HG03432 (cell line): Measurements from ENCODE around the gene PRKD1.

Experiments
- ATAC-seq: cut with Tn5 transposase; IDR thresholded peaks from one replicate; pipeline ENCODE4 v1.9.1; 2021; ENCODE audit warnings: mild to moderate bottlenecking, moderate library complexity; ENCODE audit not compliant: unreplicated experiment

Gene PRKD1

DNA sequence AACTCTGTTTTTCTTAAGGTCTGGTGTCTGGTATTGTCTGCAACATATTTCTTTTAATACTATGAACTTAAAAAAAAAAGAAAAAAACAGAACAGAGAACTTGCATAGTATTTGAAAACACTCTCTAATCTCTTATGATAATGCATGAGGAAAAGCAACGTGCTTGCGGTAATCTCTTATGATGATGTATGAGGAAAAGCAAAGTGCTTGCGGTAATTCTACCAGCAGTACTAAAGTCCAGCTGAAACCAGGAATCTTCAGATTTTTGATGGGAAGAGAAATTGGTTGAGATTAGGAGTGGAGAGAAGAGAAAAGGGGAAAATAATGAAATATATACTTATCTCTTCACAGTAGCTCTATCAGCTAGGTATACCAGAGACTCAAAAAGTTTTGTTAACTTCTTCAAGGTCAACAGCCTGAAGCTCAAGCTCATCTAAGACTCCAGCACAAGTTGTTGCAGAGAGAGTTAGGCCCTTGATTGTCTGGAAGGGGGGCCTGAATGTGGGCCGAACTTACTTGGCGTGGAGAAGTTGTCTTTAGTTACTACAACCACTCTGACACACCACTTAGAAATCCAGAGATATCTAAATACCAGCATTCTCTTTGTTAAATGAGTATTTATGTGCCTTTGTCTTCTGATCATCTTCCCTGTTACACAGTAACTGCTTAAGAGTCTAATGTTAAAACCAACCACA, 240.4 kb downstream of the PRKD1 start:
- no peak for ATAC-seq

DNA sequence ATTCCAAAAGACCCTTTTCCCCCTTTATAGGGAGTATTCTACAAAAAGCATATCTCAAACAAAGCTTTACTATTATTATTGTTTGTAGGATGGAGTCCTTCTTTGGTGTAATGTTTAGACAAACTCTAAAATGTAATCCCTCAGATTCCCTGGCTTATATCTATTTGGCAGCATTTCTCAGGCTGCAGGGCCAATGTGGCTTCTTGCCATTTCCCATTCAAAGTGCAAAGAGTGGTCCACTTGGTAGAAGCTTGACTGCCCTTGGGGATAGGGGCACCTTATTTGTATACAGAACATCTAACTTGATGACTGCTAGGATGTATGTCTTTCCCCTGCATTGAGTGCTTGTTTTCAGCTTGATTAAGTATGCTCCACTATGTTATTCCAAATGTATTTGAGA, 242.7 kb downstream of the PRKD1 start:
- ATAC-seq = no peak

DNA sequence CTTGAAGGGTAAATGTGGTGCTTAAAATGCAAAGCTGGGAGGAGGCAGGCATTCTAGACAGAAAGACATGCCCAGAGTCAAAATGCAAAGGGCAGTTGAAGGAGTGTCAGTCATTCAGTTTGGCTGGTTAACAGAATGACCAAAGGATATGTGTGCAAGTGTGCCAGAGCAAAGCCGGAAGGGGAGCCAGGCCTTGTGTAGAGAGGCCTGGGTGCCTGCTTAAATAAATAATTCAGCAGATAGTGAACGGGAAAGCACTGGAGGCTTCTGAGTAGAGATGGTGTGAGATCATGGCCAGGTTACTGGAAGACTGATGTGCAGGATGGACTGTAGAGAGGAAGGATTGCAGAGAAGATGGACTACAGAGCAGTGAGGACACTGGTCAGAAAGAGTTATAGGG, 244.9 kb downstream of the PRKD1 start:
- no peak for ATAC-seq

DNA sequence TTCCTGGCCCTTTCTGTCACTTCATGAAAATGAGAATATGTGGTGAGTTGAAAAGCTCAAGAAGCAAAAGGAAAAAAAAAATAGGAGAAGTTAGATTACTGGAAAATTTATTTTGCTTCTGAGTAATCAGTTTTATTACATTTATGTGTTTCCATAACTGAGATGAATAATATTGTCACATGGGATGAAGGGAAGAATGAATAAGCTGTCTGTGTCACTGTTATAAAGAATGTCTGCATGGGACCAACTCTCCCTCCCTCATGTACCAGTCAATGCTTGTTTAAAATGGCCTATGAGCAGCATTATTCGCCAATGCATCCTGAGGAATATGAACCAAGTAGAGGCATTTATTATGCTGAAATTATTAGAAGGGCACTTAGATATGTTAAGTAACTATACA, 246.3 kb downstream of the PRKD1 start:
- no peak for ATAC-seq

DNA sequence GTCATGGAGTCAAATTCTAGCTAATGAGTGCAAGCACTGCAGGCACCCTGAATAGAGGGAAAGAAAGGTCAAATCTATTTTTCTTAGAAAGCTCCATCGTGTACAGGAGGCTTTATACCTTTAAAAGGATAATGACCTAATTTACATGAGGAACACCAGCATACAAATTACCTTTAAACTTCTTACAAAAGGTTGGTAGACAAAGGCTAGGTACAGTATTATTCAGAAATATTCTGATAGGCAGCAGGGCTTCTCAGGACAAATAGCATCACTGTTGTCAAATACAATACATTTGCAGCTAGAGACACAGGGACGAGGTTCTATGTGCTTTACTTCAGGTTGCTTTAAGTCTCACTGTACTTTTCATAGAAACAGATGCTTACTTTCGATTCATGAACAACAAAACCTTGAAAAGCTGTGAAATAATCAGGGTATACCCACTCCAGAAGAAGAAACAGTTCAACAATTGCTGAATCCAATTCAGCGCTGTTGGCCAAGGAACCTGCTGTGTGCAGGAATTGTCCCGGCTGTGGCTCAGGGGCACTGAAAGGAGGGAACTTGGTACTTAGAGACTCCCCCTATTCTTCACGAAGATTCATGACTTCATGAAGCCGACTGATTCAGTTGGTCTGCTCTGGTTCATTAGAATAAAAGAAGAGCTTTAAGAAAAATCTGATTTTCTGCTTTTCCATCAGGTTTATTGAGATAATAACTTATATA, 252.9 kb downstream of the PRKD1 start:
- ATAC-seq = no peak

DNA sequence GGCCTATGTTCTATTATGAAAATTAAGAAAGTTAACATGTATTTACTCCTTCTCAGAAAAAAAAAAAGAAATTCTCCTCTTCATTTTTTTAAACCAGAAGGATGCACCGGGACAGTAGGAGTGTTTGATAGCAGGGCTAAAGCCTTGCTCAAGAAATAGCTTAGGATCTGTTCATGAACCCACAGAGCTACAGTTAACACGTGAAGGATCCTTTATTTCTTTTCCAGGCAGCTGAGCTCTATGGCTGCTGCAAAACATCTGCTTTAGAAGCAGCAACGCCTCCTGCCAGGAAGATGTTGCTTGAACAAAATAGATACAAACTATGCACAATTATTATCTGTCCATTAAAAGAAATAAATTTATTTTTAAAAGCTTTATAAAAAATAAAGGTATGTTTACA, 254.8 kb downstream of the PRKD1 start:
- ATAC-seq = no peak

DNA sequence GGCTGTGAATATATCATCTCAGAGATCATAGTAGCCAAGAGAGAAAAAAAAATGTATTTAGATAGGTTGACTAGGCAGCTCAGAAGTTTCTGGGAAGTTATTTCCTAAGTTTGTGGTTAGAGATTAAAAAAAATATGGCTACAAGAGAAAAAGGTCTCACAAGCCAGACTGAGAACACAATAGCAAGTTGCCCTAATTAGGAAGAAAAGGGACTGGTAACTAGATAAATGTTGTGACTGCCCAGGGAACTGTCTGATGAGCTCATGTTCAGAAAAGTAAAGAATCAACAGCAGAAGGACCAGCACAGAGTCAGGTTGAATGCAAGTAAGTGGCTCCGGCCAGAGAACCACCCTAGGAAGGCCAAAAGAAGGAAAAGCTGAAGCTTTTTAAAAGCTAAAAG, 256.6 kb downstream of the PRKD1 start:
- no peak for ATAC-seq

DNA sequence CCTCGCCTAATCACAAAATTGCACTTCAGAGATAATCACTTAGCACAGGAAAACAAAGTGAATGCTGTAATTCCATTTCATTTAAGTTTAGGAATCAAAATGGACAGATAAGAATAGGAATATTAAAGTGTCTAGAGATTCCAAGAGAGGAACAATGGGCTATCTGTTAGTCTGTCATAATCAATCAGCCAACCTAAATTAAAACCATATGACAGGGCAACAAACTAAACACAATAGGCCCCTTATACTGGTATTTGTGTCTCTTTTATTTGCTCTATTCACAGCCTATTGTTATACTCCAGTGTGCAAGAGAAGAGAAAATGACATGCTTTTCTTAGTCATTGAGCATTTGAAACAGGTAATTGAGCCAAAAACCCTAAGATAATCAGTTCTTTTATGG, 259.4 kb downstream of the PRKD1 start:
- no peak for ATAC-seq

DNA sequence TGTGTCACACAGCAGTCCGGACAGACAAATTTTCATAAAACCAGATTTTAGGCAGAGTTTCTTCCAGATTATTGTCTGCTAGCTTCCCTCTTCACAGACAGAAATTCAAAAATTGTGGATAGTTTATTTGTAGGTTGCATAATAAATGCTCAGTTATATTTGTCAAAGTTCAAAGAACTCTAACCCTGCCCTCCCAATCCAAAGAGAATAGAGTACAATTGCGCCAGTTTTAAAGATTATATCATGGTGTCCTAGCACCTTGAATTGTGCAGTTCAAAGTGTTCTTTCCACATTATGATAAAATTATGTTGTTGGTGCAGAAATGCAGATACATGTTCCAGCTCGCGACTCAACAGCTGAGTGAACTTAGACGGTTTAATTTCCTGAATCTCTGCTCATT, 263.1 kb downstream of the PRKD1 start:
- no peak for ATAC-seq

DNA sequence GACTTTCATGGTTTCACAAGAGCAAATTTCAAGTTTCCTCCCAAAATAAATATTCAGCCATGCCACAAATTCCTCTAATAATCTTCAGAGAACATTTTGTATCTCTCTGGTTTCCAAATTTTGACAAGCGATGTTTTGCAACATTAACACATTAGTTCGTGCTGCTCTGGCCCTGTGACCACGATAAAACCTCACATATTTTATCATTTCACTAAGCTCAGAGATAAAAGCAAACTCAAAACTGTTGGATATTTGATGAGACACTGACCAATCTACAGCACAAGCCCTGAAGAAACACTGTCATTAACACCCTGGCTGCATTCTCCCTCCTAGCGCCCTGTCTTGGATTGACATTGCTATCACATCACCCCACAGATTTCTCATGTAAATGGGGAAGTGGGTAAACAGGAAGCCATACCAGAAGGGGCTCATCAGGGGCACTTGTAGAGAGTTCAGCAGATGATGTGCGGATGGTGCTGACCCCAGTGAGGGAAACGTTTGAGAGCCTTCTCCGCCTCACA, 264.3 kb downstream of the PRKD1 start:
- no peak for ATAC-seq

DNA sequence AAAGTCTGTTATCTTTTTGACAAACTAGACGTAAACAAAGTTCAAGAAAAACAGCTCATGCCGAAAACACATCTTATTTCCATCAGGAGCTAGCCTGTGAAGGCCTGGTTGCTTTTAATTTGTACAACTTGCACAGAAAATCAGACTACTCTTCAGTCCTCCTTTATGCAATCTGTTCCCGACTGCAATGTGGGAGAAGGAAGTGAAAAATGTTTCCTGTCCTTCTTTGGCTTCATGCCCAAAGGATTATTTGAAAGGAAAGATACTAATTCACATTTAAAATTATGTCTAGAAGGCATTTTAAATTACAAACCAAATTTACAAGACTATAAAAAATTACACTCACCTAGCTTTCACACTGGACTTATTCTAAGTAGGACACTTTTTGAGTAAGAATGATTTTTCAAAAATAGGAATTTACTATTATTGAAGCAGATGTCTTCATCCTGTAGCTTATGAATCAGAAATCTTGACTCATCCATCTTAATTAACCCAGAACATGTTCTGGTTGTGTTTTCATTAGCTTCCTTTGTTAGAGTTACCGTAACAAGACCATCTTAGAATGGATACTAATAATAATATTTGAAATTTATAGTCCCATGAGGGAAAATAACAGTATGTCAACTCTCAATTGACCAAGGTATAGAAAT, 272.6 kb downstream of the PRKD1 start:
- no peak for ATAC-seq

DNA sequence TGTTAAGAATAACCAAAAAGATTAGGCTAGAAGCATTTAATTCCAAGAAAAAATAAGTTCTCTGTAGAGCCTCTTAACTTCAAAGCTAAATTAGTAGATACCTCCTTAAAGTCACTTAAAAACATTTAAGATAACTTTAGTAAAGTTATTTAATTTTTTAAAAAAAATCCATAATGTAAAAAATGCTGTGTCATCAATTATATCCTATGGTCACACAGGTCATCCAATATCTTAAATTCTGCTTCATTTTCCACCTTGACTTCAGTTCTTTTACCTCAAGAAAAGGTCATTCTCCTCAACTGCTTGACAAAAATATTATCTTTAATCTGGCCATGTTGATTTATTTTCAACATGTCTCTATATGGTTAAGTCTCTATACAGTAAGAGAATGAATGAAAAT, 274.3 kb downstream of the PRKD1 start:
- no peak for ATAC-seq

DNA sequence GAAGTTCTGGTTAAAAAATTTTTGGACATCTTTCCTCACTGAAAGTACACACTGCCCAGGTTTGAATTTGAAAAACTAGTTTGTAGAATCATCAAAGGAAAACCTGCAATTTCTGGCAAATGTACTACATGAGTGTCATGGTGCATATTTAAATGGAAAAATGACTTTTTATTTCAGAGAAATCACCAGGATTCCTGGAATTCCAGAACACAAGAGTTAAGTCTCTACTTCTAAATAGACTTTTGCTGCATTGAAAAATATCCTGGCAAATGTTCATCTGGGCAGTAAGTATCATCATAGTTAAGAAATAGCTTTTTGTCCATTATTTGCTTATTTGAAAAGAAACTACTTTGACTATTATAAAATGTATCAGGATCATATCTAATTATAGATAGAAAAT, 275.1 kb downstream of the PRKD1 start:
- no peak for ATAC-seq

DNA sequence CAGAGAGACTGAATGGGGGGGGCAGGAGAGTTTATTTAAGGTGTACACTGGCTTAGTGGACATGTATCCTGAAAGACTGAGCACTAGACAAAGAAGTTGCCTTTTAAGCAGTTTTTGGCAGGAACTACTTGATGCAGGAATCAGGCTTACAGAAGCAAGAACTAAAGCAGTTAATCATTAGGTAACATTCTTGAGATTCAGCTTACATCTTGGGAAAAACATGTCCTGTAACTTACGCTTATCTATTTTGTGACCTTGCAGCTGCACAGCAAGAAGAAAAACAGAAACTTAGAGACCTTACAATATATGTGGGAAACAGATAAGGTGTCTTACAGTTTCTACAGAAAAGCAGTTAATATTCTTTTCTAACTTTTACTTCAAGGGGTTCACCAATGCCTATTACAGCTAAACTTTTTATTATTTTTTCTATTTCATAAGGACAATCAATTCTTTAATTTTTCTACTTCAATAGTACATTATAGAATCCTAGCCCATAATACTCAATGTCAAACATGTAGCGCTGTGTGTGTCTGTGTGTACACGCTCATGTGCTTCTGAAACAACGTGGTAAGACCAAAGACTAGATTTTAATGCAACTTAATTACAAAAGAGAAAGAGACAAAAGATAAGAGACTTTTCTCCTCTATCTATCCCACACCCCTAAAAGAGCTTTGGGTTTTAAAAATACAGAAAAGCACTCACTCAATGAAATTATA, 276.9 kb downstream of the PRKD1 start:
- ATAC-seq = no peak

DNA sequence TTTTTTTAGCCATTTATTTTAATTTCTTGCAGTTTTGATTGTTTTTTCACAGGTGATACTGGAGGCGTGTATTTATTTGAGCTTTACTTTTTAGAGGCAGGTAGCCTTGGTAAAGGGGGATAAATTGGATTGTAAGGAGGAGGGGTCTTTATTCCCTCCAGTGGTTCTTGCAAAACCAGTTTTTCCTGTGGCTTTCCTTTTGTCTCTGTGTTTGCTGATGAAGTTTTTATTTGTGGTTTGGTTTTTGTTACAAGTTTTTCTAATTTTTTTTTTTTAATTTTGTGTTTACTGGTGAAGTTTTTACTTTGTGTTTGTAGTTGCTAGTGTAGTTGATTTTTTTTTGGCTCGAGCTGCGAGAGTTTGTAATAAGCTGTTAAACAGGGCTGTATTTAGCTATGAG, 278.5 kb downstream of the PRKD1 start:
- no peak for ATAC-seq

DNA sequence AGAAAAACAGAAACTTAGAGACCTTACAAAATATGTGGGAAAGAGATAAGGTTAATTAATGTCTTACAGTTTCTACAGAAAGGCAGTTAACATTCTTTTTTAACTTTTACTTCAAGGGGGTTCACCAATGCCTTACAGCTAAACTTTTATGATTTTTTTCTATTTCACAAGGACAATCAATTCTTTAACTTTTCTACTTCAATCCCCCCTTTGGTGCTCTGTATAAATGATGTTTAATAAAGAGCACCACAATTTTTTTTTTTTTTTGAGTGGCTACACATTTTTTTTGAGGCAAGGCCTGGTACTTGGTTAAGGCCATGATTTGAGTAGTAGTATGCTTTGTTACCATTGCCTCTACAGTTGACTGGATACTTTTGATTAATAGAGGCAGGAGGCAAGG, 279.6 kb downstream of the PRKD1 start:
- ATAC-seq = no peak

DNA sequence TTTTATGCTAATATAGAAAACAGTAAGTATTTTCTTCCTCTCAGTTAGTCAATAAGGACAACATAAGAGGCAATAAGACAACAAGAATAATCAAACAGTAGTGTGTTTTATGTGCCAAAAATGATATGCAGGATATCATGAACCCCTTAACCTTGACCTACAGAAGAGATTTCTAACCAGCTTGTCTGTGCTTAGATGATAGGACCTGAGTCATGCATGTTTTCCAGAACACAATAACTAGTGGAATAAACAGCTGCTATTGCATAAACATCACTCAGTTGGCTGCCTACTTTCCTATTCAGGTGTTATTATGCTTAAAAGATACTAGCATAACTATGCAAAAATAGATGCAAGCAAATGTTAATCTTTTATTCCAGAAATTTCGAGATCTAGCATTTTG, 282.5 kb downstream of the PRKD1 start:
- ATAC-seq = no peak

DNA sequence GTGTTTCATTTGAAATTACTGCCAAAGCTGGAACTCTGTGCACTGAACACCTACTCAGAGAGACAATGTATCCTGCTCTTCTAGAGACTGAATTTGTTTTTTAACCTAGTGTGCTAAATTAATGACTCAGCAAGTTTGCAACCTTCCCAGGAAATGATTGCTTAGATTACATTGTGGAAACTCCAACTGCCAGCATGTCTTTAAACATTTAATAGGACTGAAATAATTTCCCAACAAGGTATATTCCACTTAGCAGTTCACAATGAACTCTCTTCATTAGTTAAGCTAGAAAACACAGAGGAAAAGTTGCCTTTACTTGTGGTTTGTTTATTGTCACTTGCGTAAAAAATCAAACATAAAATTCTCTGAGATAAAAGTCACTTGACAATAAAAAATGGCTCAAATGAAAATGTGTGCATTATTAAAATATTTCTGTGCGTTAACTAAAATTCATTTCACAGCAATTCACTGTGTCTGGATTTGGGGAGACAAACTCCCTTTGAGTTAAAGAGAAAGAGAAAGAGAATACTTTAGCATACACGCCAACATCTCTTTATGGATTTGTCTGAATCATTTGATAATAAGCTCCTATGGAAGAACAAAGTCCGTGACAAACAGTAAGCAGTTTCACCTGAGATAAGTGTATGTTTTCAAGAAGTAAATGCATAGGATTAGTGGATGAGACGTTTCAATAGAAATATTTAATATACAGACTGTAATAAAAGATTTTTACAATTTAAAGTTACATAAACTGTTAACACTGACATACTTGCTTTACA, 284.0 kb downstream of the PRKD1 start:
- no peak for ATAC-seq

DNA sequence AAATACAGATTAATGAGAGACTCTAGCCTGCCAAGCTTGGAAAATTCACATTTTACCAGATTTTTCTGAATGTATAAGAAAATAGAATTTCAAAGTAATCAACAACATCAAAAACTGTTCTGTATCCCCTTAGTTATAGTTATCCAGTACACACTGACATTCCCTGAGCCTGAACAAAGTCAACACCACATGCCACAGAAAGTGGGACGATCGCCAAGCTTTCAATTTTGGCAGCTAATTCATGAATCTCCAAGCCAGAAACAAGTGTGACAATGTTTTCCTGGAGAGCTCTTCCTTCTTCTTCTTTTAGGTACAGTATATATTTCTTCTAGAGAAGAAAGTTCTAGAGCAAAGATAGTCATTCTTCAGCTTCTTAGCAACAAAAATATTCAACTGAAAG, 290.2 kb downstream of the PRKD1 start:
- no peak for ATAC-seq

DNA sequence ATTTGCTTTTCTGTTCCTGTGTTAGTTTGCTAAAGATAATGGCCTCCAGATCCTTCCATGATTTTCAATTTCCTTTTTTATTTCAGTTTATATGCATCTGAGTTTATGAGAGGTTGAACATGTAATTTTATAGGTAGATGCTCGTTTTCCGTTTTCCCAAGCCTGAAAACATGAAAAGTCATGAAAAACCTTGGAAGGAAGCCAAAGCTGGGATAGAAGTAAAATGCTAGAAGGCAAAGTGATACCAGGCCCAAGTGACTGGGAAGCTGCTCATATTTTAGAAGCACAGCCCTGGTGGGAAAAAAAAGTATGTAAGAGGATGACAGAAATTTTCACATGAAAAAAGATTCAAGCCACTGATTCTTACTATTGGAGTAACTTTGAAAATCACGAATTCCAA, 290.8 kb downstream of the PRKD1 start:
- ATAC-seq = no peak
